ENCODE results near the gene ZNF587.
"Not testable (repeated sequence)": the region's sequence is repeated elsewhere in the genome, so short reads cannot be mapped to it uniquely, and the experiment has no call there.

Gene ZNF587

DNA sequence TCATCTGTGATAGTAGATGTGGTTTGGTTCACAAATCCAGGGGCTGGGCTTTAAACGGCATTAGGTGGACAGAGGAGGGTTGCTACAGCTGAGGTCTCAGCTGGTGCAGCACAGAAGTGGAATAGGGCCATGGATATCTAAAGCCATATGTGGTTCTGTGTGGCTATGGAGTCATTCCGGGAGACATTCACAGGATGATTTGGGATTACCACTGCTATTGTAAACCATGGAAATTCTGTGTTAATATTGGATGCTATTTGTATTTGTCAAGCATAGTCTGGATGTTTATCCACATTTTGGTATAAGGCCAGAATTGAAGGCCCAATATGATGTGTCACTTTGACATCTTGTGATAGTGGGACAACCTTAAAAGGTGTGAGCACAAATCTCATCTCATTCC, 26.5 kb upstream of the ZNF587 start:
- DNase-seq (ENCODE audit: low spot score): not testable (repeated sequence)

- not testable (repeated sequence) for DNase-seq (ENCODE audit: low spot score)
Observed at GRCh38 chr19:57823608-57824007, 26.1 kb upstream of the ZNF587 start.

DNA sequence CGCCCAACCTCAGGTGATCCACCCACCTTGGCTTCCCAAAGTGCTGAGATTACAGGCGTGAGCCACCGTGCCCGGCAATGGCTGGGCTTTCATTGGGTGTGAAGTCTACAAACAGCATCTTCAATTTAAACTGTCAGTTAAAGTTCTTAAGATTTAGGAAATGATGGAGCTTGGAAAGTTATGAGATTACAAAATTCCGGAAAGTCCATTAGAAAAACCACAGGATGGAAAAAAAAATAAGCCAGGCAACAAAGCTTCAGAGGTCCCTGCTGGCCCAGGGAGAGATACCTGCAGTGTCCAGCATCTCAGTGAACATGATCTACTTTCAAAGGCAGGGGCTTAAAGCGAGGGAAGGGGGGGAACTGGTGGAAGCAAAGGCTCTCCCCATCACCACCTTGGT, 24.1 kb upstream of the ZNF587 start:
- DNase-seq (ENCODE audit: low spot score): no peak

DNA sequence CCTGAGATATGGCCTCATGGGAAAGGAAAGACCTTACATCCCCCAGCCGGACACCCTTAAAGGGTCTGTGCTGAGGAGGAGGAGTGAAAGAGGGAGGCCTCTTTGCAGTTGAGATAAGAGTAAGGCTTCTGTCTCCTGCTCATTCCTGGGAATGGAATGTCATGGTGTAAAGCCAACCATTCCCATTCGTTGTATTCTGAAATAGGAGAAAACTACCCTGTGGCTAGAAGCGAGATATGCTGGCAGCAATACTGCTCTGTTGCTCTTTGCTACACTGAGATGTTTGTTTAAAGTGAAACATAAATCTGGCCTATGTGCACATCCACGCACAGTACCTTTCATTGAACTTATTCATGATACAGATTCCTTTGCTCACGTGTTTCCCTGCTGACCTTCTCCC, 20.3 kb upstream of the ZNF587 start:
- DNase-seq (ENCODE audit: low spot score): no peak

- peak; percentile 76 for DNase-seq (ENCODE audit: low spot score)
Observed at GRCh38 chr19:57830071-57830602, 19.5 kb upstream of the ZNF587 start, which contains the start of gene ZNF587B. ZNF587B (plus strand) TSS chr19:57830299; CDS start chr19:57830529, 230 bp downstream.

DNA sequence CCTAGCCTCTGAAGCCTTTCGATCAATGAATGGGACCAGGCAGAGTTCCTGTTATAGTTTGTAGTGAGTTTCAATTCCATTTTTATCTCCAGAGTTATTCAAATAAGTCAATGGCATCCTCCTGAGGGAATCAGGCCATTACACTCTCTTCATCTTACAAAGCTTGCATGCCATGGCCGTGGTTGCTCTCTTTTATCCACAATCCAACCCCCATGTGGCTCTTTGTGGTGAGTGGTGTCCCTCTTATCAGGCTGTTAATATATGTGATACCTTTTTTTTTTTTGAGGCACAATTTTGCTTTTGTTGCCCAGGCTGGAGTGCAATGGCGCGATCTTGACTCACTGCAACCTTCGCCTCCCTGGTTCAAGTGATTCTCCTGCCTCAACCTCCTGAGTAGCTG, 12.7 kb upstream of the ZNF587 start:
- DNase-seq (ENCODE audit: low spot score): not testable (repeated sequence)

DNA sequence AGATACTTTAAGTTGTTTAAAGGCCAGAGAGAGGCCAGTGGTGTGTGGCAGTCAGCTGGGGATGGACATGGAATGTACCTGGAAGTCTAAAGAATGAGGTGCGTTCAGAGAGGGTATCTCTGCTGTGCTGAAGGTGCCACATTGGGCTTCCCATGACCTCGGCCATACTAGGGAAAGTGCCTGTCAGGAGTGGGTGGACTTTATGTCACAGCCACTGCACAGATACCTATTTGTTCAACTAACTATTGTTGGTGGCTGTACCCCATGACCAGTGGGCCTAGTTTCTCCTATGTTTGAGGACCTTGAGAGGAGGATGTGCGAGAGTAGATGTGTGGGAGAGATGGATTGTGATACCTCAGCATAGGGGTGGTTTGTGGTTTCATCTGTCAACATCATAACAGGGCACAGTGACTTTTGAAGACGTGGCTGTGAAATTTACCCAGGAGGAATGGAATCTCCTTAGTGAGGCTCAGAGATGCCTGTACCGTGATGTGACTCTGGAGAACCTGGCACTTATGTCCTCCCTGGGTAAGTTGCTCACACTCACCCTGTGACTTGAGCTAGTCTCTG, 11.0 kb upstream of the ZNF587 start:
- not testable (repeated sequence) for DNase-seq (ENCODE audit: low spot score)

DNA sequence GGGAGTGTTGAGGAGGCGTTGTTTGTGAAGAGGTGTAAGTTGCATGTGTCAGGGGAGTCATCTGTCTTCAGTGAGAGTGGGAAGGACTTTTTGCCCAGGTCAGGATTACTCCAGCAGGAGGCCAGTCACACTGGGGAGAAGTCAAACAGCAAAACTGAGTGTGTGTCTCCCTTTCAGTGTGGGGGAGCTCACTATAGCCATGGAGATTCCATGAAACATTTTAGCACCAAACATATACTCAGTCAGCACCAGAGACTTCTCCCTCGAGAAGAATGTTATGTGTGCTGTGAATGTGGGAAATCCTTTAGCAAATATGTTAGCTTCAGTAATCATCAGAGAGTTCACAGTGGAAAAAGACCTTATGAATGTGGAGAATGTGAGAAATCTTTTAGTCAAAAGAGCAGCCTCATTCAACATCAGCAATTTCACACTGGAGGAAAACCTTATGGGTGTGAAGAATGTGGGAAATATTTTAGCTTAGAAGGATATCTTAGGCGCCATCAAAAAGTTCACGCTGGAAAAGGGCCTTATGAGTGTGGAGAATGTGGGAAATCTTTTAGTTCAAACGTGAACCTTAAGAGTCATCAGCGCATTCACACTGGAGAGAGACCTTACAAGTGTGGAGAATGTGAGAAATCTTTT, 8.4 kb upstream of the ZNF587 start:
- no peak for DNase-seq (ENCODE audit: low spot score)

DNA sequence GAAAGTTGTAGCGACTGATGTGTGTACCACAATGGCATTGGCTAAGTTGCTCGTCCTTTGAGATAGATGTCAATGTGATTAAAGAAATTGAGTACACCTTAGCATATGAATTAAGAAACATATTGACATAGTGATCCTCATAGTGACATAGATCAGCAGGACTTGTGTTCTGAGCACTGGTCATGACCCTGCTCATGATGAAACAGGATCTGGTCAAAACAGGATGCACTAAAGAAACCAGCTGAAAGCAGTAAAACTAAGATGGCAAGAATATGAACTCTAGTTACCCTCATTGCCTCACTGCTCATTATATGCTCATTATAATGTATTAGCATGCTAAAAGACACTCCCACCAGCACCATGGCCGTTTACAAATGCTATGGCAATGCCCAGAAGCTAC, 2.5 kb upstream of the ZNF587 start:
- not testable (repeated sequence) for DNase-seq (ENCODE audit: low spot score)

GRCh38 chr19:57849162-57849665, 445 bp upstream of the ZNF587 start:
- not testable (repeated sequence) for DNase-seq (ENCODE audit: low spot score)

DNA sequence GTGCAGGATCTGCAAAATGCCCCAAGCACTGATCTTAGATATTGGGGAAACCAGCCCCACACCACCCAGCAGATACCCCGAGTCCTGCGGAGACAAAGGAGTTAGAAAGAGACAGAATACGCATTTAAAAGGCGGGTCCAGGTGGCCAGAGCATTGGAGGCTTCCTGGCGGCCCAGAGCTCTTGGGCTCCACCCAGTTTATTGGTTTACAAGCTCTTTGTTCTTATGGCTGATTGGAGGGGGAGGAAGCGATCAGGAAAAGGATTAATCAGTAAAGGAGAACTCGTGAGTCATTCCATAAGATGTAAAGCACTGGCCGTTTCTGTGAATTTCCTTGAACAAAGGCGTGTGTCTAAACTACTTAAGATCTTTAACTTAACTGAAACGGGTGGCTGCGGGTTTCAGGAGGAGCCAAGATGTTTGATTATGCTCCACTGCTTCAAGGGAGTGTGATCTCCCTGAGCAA, 926 bp downstream of the ZNF587 start:
- no peak for DNase-seq (ENCODE audit: low spot score)

DNA sequence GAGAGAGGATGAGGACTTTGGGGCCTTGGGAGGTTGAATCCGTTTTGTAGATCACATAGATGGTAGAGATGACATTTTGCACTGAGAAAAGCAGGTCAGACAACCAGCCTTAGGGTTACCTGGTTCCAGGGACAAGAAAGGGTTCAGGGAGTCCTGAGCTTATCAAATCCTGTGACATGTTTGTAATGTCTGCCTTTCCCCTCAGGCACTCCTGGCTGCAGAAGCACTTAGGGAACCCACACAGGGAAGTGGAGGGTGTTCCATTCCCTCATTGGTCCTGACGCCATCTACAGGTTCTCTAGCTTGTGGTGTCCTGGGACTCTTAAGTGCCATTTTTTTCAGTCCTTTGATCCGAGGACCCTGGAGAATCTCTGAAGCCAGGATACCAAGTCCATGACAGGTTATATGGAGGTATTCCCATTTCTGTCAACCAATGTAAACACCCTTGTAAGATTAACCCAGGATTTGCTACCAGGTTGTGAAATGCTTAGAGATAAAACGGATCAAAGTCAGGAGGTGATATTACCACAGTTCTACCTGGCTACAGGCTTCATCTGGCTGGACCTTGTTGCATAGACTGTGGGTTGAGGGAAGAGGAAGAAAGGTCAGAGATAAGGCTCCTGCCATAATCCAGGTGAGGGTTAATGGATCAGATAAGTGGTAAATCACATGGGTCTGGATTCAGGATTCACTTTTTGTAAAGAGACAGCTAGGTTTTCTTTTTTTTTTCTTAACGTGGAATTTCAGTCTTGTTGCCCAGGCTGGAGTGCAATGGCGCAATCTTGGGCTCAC, 2.3 kb downstream of the ZNF587 start:
- DNase-seq (ENCODE audit: low spot score): not testable (repeated sequence)

GRCh38 chr19:57854117-57854516, 4.5 kb downstream of the ZNF587 start:
- DNase-seq (ENCODE audit: low spot score): not testable (repeated sequence)

GRCh38 chr19:57862351-57862750, 12.7 kb downstream of the ZNF587 start:
- not testable (repeated sequence) for DNase-seq (ENCODE audit: low spot score)

DNA sequence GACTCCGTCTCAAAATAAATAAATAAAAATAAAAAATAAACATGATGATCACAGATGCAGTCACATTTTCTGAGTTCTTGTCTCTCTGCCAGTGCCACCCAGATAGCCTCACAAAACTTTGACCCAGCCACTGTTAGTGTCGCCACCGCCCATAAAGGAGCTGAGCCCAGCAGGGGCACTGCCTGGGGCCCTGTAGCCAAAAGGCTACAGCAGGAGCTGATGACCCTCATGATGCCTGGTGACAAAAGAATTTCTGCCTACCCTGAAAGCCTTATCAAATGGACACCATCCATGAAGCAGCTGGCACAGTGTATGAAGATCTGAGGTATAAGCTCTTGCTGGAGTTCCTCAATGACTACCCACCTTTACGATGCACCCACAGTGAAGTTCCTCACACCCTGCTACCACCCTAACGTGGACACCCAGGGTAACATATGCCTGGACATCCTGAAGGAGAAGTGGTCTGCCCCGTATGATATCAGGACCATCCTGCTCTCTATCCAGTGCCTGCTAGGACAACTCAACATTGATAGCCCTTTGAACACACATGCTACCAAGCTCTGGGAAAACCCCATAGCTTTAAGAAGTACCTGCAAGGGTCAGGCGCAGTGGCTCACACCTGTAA, 18.3 kb downstream of the ZNF587 start:
- DNase-seq (ENCODE audit: low spot score): no peak

DNA sequence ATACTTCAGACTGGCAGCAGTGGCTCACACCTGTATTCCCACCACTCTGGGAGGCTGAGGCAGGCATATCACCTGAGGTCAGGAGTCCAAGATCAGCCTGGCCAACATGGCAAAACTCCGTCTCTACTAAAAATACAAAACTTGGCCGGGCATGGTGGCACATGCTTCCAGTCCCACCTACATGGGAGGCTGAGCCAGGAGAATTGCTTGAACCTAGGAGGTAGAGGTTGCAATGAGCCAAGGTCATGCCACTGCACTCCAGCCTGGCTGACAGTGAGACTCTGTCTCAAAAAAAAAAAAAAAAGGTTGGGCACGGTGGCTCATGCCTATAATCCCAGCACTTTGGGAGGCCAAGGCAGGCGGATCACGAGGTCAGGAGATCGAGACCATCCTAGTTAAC, 20.0 kb downstream of the ZNF587 start:
- not testable (repeated sequence) for DNase-seq (ENCODE audit: low spot score)

DNA sequence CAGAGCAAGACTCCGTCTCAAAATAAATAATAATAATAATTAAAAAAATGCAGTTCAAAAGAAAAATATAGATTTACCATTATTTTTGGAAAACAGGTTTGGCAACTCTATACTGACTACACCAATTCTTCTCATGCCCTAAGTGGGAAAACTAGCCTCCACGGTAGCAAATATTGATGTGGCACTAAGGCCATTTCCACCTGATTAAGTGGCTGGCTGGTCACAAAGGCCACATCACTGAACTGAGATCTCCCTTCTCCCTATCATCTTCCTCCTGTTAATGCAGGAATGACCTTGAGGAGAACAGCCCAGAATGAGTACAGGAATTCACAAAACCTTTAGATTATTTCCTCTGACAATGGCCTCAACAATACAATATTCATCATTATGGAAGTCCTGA, 20.6 kb downstream of the ZNF587 start:
- no peak for DNase-seq (ENCODE audit: low spot score)

DNA sequence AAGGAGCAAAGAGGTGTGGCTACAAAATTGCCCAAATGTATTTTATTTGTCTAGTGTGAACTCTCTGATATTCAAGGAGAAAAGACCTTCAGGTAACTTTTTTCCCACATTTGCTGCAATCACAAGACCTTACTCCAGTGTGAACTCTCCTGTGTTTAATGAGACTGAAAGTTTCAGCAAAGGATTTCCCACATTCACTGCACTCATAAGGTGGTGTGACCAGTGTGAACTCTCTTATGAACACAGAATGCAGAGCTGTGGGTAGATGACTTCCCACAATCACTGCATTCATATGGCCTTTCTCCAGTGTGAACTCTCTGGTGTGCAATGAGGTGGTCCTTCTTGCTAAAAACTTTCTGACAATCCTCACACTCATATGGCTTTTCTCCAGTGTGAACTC, 22.8 kb downstream of the ZNF587 start:
- DNase-seq (ENCODE audit: low spot score): no peak

GRCh38 chr19:57873883-57874799, 24.5 kb downstream of the ZNF587 start:
- not testable (repeated sequence) for DNase-seq (ENCODE audit: low spot score)

DNA sequence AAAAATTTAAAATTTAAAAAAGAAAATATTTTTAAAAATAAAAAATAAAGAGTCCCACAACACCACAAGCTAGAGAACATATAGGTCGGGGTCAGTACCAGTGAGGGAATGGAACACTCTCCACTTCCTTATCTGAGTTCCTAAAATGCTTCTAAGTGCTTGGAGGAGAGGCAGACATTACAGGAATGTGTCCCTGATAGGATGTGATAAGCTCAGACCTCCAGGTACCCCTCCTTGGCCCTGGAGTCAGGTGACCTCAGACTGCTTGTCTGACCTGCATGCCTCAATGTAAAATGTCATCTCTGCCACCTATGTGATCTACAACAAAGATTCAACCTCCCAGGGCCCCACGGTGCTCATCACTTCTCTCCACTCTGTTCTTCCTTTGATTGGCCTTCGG, 36.4 kb downstream of the ZNF587 start:
- DNase-seq (ENCODE audit: low spot score): no peak

All from left forelimb (tissue), 1 donor.